ENCODE results near the gene TBX1.
"Not testable (repeated sequence)": the region's sequence is repeated elsewhere in the genome, so short reads cannot be mapped to it uniquely, and the experiment has no call there.

TBX1 gene

DNA sequence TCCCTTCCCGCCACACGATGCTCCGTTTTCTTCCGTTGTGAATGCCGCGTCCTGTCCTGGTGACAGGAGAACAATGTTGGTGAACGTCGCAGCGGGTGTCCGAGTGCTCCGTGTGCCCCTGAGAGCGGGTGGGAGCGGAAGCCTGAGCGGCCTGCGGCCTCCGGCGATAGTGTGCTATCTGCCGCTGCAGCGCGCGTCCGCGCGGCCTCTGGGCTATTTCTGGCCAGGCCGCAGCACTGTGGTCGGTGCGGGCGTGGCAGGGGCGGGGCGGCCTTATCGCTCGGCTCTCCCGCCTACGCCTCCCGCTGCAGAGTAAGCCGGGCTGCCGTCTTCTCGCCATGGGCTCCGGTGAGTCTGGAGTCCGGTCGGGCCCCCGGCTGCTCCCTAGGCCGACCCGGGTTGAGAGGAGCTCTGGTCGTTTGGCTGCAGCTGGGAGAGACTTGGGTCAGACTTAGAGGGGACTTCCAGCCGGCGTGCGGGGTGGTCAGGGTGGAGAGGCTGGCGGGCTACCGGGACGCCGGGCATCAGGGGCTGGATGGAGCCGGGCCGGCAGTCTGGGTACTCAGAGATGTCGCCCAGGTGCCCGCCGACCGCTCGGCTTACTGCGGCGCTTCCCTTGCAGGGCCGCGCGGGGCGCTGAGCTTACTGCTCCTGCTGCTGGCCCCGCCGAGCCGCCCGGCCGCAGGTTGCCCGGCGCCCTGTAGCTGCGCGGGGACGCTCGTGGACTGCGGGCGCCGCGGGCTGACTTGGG is 37.2 kb upstream of the TBX1 start, which contains the start of gene GP1BB:
Gene GP1BB, plus strand, starts transcription at position 308 of the 751 bp plus-strand sequence. Its CDS starts 31 bp downstream, at position 339.
- DNase-seq (ENCODE audit: low spot score), result no peak

DNA sequence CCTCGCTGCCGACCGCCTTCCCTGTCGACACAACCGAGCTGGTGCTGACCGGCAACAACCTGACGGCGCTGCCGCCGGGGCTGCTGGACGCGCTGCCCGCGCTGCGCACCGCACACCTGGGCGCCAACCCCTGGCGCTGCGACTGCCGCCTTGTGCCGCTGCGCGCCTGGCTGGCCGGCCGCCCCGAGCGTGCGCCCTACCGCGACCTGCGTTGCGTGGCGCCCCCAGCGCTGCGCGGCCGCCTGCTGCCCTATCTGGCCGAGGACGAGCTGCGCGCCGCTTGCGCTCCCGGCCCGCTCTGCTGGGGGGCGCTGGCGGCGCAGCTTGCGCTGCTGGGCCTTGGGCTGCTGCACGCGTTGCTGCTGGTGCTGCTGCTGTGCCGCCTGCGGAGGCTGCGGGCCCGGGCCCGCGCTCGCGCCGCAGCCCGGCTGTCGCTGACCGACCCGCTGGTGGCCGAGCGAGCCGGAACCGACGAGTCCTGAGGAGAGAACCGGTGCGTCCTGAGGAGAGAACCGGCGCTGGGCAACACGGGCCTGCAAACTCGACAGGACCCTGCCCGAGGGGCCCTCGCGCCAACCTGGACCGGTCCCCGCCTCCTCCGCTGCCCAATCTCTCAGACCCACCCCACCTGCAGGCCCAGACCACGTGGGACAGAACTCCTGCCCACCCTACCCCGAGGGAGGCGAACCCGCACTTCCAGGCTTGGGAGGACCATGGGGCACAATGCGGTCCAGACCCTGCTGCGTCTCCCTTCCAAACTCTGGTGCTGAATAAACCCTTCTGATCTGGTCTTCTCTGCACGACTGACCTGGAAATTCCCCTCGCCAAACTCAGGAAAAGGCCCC is 36.4 kb upstream of the TBX1 start:
- no peak for DNase-seq (ENCODE audit: low spot score)

DNA sequence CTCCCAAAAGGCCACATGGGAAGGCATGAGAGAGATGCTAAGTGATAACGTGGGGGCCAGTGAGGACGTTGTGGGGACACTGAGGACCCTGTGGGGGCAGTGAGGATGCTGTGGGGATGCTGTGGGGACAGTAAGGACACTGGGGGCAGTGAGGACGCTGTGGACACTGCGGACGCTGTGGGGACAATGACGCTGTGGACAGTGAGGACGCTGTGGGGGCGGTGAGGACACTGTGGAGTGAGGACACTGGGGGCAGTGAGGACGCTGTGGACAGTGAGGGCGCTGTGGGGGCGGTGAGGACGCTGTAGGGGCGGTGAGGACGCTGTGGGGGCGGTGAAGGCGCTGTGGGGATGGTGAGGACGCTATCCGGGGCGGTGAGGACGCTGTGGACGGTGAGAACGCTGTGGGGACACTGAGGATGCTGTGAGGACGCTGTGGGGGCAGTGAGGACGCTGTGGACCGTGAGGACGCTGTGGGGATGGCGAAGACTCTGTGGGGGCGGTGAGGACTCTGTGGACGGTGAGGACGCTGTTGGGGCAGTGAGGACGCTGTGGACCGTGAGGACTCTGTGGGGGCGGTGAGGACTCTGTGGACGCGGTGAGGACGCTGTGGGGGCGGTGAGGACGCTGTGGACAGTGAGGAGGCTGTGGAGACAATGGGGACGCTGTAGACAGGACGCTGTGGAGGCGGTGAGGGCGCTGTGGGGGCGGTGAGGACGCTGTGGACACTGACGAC is 35.5 kb upstream of the TBX1 start:
- DNase-seq (ENCODE audit: low spot score), result no peak

DNA sequence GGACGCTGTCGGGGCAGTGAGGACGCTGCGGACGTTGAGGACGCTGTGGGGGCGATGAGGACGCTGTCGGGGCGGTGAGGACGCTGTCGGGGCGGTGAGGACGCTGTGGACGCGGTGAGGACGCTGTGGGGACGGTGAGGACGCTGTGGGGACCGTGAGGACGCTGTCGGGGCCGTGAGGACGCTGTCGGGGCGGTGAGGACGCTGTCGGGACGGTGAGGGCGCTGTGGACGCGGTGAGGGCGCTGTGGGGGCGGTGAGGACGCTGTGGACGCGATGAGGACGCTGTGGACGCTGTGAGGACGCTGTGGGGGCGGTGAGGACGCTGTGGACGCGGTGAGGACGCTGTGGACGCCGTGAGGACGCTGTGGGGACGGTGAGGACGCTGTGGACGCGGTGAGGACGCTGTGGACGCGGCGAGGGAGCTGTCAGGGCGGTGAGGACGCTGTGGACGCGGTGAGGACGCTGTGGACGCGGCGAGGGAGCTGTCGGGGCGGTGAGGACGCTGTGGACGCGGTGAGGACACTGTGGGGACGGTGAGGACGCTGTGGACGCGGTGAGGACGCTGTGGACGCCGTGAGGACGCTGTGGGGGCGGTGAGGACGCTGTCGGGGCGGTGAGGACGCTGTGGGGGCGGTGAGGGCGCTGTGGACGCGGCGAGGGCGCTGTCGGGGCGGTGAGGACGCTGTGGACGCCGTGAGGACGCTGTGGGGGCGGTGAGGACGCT is 34.4 kb upstream of the TBX1 start:
- not testable (repeated sequence) for DNase-seq (ENCODE audit: low spot score)

DNA sequence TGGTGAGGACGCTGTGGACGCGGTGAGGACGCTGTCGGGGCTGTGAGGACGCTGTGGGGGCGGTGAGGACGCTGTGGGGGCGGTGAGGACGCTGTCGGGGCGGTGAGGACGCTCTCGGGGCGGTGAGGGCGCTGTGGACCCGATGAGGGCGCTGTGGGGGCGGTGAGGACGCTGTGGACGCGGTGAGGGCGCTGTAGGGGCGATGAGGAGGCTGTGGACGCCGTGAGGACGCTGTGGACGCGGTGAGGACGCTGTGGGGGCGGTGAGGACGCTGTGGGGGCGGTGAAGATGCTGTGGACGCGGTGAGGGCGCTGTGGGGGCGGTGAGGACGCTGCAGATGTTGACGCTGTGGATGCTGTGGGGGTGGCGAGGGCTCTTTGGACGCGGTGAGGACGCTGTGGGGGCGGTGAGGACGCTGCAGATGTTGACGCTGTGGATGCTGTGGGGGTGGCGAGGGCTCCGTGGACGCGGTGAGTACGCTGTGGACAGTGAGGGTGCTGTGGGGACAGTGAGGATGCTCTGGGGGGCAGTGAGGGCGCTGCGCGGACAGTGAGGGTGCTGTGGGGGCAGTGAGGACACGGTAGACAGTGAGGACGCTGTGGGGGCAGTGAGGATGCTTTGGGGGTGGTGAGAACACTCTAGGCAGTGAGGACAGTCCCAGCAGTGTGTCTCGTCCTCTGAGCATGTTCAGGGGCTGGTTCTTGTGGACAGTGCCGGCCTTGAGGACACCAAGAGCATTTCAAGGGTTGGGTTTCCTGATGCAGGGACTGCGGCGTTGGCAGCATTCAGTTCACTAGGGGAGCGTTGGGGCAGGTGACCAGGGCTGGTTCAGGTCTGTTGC is 33.0 kb upstream of the TBX1 start:
- DNase-seq (ENCODE audit: low spot score), result no peak

DNA sequence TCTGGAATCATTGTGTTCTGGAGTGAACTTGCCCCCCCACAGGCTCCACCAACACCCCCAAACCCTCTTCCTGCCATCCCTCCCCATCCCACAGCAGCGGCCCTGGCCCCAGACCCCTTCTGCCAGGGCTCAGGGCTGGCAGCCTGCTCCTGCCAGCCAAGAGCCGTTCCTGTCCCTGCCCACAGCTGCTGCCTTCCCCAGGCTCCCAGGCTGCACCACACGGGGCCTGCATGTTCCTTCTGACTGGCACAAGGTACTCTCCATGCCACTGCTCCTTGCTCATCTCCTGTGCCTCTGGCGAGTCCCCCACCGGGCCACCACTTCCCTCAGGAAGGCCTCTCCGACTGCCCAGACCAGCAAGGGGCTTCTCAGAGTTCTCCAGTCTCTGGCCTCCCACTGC is 32.3 kb upstream of the TBX1 start:
- no peak for DNase-seq (ENCODE audit: low spot score)

DNA sequence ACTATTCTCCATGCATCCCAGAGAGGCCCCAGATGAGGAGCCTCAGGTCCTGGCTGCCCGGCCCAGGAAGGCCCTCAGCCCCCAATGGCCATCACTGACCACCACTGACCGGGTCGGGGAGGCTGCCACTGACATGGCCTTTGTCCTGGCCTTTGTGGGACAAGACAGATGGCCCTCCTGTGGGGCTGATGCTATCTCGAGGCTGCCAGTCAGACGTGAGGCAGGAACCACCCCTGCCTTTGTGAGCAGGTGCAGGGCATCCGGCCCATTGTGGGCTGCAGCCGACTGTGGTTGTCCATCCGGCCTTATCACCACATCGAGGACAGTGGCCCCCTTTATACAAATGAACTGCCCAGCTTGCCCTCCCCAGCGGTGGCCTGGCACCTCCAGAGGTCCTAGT is 31.7 kb upstream of the TBX1 start:
- DNase-seq (ENCODE audit: low spot score), result no peak

DNA sequence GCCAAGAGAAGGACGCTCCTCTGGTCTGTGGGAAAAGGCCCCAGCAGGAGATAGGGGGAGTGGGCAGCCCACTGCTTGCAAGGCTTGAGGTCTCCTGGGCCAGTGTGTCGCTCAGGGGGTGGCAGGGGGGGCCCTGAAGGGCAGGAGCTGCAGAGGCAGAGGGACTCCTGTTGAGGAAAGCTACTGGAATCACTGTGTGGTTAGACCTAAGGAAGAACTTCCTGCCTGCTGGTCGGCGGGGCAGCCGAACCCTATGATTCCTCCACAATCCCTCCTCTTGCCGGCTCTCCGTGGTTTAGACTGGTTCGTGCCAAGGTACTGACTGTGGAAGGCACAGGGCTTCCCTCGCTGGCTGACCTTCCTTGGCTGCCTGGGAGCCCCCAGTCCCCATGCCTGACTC is 31.1 kb upstream of the TBX1 start:
- DNase-seq (ENCODE audit: low spot score), result no peak

DNA sequence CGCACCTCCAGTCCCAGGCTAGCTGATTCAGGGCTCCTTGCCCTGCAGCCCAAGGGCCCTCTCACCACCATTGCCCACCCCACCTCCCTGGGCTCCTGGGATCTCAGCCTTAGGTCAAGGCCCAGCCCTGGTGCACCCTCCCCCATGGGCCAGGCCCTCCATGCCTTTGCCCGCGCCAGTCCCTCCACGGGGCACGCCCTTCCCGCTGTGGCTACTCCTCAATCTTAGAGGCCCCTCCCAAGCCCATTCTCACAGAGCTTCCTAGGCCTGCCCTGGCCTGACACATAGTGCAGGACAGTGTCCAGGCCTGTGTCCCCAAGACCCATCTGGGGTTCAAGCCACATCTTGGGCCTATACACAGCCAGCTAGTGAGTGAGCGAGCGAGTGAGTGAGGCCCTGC is 30.4 kb upstream of the TBX1 start:
- no peak for DNase-seq (ENCODE audit: low spot score)

DNA sequence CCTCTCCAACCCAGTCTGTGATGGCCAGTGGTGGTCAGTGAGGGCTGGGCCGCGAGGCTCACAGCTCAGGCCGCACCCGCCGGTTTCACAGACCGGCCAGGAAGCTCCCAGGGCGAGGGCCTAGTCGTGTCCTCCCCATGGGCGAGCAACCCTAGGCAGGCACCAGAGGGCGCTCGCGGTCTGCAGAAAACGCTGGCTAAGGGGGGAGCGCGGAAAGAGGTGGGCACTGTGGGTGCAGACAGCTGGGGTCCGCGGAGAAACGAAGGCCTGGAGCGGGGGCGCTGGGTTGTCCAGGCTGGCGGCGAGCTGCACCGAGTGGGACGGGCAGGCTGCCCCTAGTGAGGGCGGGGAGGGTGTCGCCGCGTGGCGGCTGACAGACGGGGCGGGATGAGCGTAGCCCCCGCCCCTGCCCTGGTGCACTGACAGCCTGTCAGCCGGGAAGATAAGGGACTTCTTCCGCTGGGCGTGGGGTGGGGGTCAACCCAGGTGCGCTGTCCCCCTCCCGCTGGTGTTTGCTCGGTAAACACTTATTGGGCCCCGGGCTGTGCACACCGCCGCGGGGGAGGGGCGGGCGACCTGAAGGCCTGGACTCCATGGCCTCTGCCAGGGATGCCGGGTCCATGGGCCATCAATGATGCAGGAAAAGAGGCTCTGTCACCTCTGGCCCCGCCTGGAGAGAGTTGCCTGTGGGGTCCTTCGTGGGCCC is 29.8 kb upstream of the TBX1 start:
- peak; percentile 51 for DNase-seq (ENCODE audit: low spot score)

DNA sequence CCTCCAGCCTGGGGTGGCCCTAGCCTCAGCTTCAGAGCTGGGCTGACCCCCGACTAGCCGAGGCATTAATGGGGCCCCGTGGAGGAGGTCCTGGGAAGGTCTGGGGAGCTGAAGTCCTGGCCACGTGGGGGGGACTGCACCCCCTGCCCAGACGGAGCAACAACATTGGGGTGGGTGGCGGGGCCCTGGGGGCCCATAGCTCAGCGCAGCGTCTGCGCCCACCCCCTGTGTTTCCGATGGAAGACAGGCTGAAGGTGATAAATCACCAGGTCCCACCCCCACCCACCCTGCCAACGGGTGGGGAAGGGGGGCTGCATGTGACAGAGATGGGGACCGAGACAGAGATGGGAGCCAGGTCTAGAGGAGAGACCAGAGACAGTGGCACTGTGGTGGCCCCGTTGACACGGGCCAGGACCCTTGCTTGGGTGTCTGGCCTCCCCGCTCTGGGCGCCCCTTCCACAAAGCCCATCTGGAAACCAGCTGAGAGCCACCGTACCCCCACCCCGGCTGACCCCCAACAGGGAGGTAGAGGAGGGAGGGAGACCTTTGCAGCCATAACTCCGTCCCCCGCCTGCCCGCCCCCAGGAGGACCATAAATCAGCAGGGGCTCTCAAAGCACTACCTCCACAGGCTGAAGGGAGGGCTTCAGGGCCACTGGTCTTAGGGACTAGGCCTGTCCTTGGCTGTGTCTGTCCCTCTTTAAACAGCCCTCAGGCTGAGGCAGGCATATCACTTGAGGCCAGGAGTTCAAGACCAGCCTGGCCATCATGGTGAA is 29.0 kb upstream of the TBX1 start:
- no peak for DNase-seq (ENCODE audit: low spot score)

DNA sequence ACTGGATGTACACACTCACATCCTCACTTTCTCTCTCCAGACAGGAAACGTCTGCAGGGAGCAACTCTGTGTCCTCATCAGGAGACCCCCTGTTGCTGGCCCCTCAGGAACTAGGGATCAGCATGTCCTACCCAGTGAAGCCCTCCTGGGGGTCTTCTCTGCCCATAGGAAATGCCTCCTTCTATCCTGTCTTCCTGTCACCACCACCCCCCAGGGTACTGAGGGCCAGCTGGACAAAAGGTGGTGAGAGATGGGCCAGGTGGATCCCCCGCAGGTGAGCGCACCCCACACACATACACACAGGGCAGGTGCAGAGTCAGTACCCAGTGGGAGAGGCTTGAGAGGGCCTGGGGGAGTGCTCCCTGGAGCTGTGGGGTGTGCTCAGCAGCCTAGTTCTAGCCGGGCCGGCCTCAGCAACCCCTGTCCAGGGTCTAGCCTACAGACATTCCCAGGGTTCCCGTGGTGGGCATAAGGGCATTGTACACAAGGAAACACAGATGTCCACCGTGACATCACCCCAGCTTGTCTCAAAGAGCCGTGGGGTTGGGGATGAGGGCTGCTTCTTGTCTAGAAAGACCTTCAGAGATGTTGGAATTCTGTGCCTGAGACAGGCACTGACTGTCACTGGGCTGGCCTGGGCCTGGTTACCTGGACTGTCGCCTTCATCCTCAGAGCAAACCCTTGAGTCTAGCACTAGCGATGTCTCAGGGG is 28.0 kb upstream of the TBX1 start:
- no peak for DNase-seq (ENCODE audit: low spot score)

DNA sequence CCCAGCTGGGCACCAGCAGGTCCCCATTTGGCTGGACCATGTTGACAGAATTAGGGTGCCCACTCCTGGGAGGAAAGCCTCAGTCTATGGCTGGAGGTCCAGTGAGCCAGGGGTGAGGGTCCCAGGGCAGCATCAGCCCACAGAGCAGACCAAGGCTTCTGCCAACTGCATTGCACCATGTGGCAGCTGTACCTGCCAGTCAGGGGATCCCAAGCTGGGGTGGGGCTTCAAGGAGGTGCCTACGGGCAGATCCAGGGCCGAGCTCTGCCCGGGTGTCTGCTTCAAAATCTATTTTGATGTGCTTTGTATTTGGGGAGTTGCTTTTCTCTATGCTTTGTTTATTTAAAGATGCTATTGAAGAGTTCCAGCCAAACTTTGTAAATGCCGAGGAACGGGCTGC is 26.8 kb upstream of the TBX1 start:
- DNase-seq (ENCODE audit: low spot score), result no peak

DNA sequence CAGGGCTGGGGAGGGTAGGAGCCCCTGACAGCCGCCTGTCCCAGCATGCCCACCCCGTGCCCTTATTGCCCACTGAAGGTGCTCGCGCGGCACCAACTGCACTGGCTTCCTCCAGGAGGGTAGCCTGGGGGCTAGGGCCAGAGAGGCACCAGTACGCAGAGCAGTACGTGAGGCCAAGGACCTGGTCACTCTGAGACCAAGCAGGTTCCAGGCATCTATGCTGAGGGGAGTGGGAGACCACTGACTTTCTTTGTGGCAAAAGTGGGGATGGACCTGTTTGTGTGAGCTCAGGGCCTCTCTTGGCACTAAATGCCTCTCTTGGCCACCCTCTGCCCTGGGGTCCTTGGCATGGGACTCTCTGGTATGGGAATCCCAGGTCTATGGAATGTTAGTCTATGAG is 26.4 kb upstream of the TBX1 start:
- no peak for DNase-seq (ENCODE audit: low spot score)

DNA sequence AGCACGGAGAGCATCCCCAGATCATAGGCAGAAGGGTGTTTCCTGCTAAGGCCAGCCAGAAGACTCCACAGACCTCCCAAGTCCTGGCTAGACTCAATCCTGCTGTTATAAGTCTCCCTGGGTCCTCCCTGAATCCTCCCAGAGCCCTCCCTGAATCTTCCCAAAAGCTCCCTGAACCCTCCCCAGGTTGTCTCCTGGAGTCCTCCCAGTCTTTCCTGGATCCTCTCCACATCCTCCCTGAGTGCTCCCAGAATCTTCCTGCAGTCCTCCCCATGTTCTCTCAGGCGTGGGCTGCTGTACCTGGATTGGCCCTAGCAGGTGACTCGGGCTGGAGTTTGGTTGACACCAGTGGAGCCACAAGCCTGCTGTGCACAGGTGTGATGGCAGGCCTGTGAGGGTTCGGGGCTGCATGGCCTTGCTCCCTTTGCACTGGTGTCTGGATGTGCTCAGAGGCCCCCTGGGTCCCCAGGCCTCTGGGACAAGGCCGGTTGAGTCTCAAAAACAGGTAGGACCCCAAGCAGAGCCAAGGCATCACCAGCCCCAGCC is 25.7 kb upstream of the TBX1 start:
- no peak for DNase-seq (ENCODE audit: low spot score)

DNA sequence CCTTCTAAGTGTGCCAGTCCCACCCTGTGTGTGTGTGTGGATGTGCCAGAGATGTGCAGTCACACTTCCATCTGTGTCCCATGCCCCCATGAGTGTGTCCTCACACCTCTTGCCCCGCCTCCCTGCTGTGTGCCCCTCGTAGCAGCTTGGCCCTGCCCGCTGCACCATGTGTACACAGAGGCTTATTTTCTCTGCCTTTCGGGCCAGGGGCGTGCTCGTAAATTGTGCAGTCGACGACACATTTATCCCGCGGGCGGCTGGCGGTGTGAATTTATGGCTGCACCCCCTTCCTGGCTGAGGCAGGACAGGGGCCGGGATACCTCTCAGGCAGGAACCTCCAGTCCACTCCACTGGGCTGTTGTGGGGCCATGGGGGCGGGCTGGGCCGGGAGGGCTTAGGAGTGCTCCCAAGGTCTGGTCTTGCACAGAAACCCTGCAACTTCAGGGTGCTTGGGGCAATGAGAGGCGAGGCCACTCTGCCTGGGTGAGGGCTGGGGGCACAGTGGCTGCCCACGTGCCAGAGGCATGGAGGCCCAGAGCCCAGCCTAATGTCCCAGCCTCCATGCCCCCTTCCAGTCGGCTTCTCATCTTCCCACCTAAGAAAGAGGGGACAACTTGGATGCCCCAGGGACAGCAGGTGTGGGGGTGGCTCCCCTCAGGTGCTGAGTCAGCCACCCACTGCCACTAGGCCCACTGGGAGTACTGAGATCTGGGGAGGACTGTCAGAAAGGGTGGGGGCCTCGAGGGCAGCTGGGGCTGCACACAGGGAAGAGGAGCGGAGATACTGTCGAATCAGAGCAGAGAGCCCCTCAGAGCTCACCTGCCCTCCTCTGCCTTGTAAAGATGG is 24.7 kb upstream of the TBX1 start:
- no peak for DNase-seq (ENCODE audit: low spot score)

DNA sequence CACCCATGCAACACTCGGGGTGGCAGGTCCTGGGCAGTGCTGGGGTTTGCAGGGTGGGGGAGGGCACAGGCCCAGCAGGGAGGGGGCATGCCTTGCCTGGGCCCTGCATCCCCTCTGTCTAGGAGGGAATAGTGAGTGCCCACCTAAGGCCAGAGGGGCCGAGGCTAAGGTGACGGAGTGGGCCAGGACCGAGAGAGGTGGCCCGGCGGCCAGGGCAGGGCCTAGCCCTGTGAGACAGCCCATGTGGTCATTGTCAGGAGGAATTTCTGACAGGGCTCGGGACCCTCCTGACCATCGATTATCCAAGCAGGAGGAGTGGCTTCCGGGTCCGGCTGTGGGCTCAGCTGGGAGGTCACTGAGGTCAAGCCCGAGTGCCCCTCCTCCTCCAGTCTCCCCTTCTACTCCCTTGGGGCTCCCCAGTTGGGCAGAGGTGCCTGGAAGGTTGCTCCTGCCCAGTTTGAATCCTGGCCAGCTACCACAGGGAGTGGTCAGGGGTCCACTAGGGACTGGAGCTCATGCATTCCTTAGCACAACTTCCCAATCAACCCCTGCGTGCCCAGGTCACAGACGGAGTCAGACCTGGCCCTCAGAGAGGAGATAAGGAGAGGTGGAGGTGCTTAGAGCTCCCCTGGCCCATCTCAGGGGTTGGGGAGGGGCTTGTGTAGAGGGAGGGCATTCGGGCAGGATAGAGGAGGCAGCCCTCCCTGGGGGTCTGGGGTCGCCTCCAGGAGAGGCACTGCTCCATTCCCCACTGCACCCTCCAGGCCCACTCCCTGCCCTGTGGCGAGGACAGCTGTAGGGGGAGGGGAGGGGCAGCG is 22.5 kb upstream of the TBX1 start:
- no peak for DNase-seq (ENCODE audit: low spot score)
